SK-N-SH (cell line): ENCODE results near the gene NAP1L5. TPM values are rescaled to one million over a fixed set of nuclear protein-coding genes. Genes with fewer than 3 reads are reported as not detected.

ENCODE experiments used
- polyA plus RNA-seq, 3 experiments: library from polyadenylated mRNA; depleted of rRNA; stranded (reverse); fragments of >200 nt; gene quantifications; 2 replicates each; pipeline ENCODE4 v1.2.3, GENCODE V29; 2012
- small RNA-seq, 7 experiments: library from RNA; depleted of rRNA; stranded (forward); fragments of <200 nt; gene quantifications; one replicate each; pipeline ENCODE3, GENCODE V24; 2012

The NAP1L5 gene
- polyA plus RNA-seq, 1 of the 3 experiments (the other 2 are of a cell fraction) = 7.5 TPM

Small RNA genes lying within 50 kb of the gene (small RNA-seq; reads per million reads assigned to genes)
- gene RF02115 (0 reads per million in 7 experiments), gene RNU6-33P (0.29 to 4.5 (median 1.4) reads per million in 7 experiments)

Other genes starting within 250 kb of the NAP1L5 start
- 0.11 and 0.15 TPM in 2 replicates for gene HERC5, start 240.7 kb downstream of the NAP1L5 start, polyA plus RNA-seq (2012; rRNA removed)
- 52.0 and 63.2 TPM in 2 replicates for gene PYURF, start 174.1 kb downstream of the NAP1L5 start, polyA plus RNA-seq (2012; rRNA removed)
- 4.6 and 7.2 TPM in 2 replicates for gene HERC3, start 105.3 kb downstream of the NAP1L5 start, polyA plus RNA-seq (2012; rRNA removed)